ENCODE data around the gene INTS7. TPM values are rescaled to one million over a fixed set of nuclear protein-coding genes. Genes with fewer than 3 reads are reported as not detected.
"Not testable (repeated sequence)": the region's sequence is repeated elsewhere in the genome, so short reads cannot be mapped to it uniquely, and the experiment has no call there.

The INTS7 gene
- total and polyA plus RNA-seq, 12 donors = 4.4 to 11.6 (median 8.5) TPM

DNA sequence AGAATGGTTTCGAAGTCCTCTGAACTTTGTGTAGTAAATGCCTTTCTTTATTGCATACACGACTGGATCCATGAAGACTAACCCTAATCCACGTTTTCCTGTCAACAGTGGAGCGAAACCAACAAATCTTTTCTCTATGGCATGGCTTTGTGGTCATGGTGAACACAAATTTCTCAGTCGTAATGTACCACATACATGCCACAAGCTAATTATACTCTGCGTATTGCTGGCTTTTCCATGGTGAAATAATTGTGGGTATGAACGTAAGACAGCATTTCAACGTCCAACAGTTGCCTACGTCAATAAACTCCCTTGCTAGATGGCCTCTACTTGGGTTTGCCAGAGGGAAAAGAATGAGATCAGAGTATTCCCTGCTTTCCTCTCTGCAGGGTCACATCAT lies 27.5 kb downstream of the INTS7 start:
- peaks cover 0 to 74% (median 8%) of the 10 kb centered on the region in 9 donors for H3K36me3 ChIP-seq
- ATAC-seq (no peak), DNase-seq (no peak)
- TF ChIP-seq, protein P1, sequence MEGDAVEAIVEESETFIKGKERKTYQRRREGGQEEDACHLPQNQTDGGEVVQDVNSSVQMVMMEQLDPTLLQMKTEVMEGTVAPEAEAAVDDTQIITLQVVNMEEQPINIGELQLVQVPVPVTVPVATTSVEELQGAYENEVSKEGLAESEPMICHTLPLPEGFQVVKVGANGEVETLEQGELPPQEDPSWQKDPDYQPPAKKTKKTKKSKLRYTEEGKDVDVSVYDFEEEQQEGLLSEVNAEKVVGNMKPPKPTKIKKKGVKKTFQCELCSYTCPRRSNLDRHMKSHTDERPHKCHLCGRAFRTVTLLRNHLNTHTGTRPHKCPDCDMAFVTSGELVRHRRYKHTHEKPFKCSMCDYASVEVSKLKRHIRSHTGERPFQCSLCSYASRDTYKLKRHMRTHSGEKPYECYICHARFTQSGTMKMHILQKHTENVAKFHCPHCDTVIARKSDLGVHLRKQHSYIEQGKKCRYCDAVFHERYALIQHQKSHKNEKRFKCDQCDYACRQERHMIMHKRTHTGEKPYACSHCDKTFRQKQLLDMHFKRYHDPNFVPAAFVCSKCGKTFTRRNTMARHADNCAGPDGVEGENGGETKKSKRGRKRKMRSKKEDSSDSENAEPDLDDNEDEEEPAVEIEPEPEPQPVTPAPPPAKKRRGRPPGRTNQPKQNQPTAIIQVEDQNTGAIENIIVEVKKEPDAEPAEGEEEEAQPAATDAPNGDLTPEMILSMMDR (IDR thresholded peaks at IDR 0.05) = no peak
- no peak overlapping the region for H3K4me3 ChIP-seq
- H3K27me3 ChIP-seq = no peaks in the 10 kb centered on the region
- H3K4me1 ChIP-seq = peaks cover 0 to under 1% (median 0%) of the 10 kb centered on the region in 9 donors
- H3K27ac ChIP-seq = no peak overlapping the region
- H3K9me3 ChIP-seq = no peaks in the 10 kb centered on the region
- intact Hi-C loops (cut with DNase I) = no loop called here
- whole genome bisulfite sequencing, 2 donors = 91 to 94% methylated on average over 9 of the region's 9 CpGs

DNA sequence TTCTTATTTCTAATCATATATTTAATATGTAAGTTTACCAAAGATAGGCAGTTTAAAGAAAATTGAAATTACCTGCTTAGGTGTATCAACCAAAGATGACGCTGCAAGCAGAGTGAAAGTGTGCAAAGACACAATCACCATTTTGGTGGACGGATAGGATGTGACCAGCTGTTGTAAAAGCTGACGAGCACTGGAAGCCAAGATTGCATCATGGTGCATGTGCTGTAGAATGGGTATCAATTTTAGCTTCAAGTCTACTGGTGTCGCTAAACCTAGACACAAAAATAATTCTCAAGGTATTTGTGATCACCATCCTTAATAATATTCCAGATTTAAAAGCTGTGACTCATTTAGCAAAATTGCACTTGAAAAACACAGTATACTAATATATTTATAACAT lies 28.2 kb downstream of the INTS7 start:
- Histone ChIP-seq H3K9me3 (no peaks in the 10 kb centered on the region), H3K27ac (no peak overlapping the region), H3K27me3 (no peaks in the 10 kb centered on the region), H3K4me3 (no peak overlapping the region), H3K4me1 (no peaks in the 10 kb centered on the region), H3K36me3 (peaks cover 0 to 74% (median 8%) of the 10 kb centered on the region in 9 donors)
- no peak for ATAC-seq
- TF ChIP-seq, protein P1 (IDR thresholded peaks at IDR 0.05) = no peak
- no peak for DNase-seq
- 92 to 94% methylated on average over 4 of the region's 4 CpGs for WGBS, 2 donors
- intact Hi-C loops (cut with DNase I) = no loop called here

DNA sequence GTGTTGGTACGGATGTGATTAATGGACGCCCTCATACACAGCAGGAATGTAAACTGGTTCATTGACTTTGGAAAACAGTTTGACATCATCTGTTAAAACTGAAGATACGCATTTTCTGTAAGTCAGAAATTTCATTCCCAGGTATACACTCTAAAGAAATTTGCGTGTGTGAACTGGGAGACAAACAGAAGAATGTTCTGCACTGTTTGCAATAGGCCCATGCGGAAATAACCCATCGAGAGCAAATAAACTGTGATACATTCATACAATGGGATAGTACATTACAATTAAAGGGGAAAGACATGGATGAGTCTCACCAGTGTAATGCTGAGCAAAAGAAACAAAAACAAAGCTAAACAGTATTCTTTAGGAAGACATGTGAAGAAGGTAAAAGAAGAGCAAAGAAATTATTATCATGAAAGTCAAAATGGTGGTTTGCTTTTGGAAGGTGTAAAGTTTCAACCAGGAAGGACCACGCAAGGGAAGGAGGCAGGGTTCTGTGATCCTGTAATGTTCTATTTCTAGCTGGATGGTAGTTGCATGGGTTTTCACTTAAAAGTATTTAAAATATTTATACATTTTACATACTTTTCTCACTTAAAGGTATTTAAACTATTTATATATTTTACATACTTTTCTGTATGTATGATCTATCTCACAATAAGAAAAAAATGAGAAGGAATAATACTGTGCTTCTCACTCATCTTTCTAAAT lies 30.3 kb downstream of the INTS7 start:
- TF ChIP-seq, protein P1 (IDR thresholded peaks at IDR 0.05) = no peak
- Histone ChIP-seq H3K4me3 (no peak overlapping the region), H3K4me1 (no peaks in the 10 kb centered on the region), H3K36me3 (peaks cover 0 to 71% (median 8%) of the 10 kb centered on the region in 9 donors), H3K27ac (no peak overlapping the region), H3K27me3 (no peaks in the 10 kb centered on the region), H3K9me3 (no peaks in the 10 kb centered on the region)
- no peak for ATAC-seq
- WGBS, 2 donors = 89 to 90% methylated on average over 7 of the region's 7 CpGs
- intact Hi-C loops (cut with DNase I) = no loop called here
- no peak for DNase-seq

DNA sequence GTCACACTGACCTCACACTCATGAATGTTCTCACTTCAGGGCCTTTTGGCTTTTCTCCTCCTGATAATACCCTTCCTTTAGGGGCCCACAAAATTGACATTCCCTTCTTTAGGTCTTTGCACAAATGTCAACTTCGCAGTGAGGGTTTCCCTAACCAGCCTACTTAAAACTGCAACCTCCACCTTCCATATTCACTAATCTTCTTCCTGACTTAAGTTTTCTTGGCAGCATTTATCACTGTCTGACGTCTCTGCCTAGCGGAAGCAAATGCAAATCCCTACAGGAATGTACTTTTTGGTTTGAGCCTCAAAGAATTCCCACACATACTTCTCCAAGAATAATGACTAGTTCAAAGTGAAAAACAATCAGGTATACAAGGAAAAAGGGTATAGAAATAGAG lies 32.8 kb downstream of the INTS7 start:
- TF ChIP-seq, protein P1 (IDR thresholded peaks at IDR 0.05) = no peak
- no peak overlapping the region for H3K4me3 ChIP-seq
- WGBS, 2 donors = 72 to 79% methylated on average over 3 of the region's 3 CpGs
- DNase-seq (no peak), ATAC-seq (no peak)
- no peaks in the 10 kb centered on the region for H3K4me1 ChIP-seq
- intact Hi-C loops (cut with DNase I) = no loop called here
- H3K9me3 ChIP-seq = peaks cover 0 to 7% (median 0%) of the 10 kb centered on the region in 11 donors
- no peak overlapping the region for H3K27ac ChIP-seq
- no peaks in the 10 kb centered on the region for H3K27me3 ChIP-seq
- H3K36me3 ChIP-seq = peaks cover 0 to 61% (median 8%) of the 10 kb centered on the region in 9 donors

DNA sequence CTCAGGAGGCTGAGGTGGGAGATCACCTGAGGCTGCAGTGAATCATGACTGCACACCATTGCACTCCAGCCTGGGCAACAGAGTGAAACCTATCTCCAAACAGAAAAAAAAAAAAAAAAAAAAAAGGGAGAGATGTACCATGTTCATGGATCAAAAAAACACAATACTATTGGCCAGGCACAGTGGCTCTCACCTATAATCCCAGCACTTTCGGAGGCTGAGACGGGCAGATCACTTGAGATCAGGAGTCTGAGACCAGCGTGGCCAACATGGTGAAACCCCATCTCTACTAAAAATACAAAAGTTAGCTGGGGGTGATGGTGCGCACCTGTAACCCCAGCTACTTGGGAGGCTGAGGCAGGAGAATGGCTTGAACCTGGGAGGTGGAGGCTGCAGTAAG lies 37.9 kb downstream of the INTS7 start:
- intact Hi-C loops (cut with DNase I); DNase-seq; H3K27me3 ChIP-seq; ATAC-seq; H3K4me3 ChIP-seq; H3K4me1 ChIP-seq; H3K27ac ChIP-seq: not testable (repeated sequence)
- Histone ChIP-seq H3K36me3 (peaks cover 0 to 56% (median 8%) of the 10 kb centered on the region in 9 donors), H3K9me3 (peaks cover 0 to 16% (median 0%) of the 10 kb centered on the region in 11 donors)
- 98 to 100% methylated on average over 4 of the region's 4 CpGs for WGBS, 2 donors
